Right lobe of liver (tissue), 6 donors: Measurements from ENCODE around the gene SH3PXD2A. TPM values are rescaled to one million over a fixed set of nuclear protein-coding genes. Genes with fewer than 3 reads are reported as not detected.

Experiments used
- ATAC-seq, 4 donors: fragments of 200-7000 bp; cut with Tn5 transposase; one replicate each; pipeline ENCODE4 v1.9.1; 2020; ENCODE audit warnings: mild to moderate bottlenecking in 4 of 4, moderate library complexity in 4 of 4
- DNase-seq, 3 donors: peaks; one replicate each; pipeline ENCODE4 v3.0.0-alpha.2; 2020
- H3K27ac ChIP-seq, 3 donors: fragments of 200-600 bp; one replicate each; pipeline ENCODE4 v1.8.0; 2022
- H3K27me3 ChIP-seq, 2 donors: fragments of 200-600 bp; one replicate each; pipeline ENCODE4 v1.8.0; 2022
- H3K36me3 ChIP-seq, 4 donors: fragments of 200-600 bp; sonication (generic) in 1 of 4; one replicate each; pipeline versions ENCODE4 v1.5.1 to v1.8.0; 2017 to 2022; ENCODE audit warnings: control low read depth in 1 of 4
- H3K4me1 ChIP-seq, 4 donors: fragments of 200-600 bp; sonication (generic) in 1 of 4; one replicate each; pipeline versions ENCODE4 v1.5.1 to v1.8.0; 2017 to 2022; ENCODE audit warnings: control low read depth in 1 of 4
- H3K4me3 ChIP-seq, 3 donors: fragments of 200-600 bp; one replicate each; pipeline ENCODE4 v1.8.0; 2022
- H3K9me3 ChIP-seq, 4 donors: fragments of 200-600 bp; sonication (generic) in 1 of 4; one replicate each; pipeline versions ENCODE4 v1.5.1 to v1.8.0; 2017 to 2022; ENCODE audit warnings: control low read depth in 1 of 4
- CTCF ChIP-seq, 4 donors: fragments of 200-600 bp in 3 of 4; fragments of 450-650 bp in 1 of 4; IDR thresholded peaks; one replicate each; pipeline versions ENCODE4 v1.5.1 to v1.8.0; 2016 to 2022; ENCODE audit warnings: antibody characterized with exemption in 4 of 4, mild to moderate bottlenecking in 2 of 4
- POLR2A ChIP-seq: fragments of 450-650 bp; IDR thresholded peaks from one replicate; pipeline ENCODE4 v1.6.1; 2017; ENCODE audit warnings: antibody characterized with exemption, mild to moderate bottlenecking
- WGBS: methylation state at CpG from one replicate; pipeline ENCODE4 v1.1.6; 2018; ENCODE audit warnings: low coverage, low lambda C conversion rate; ENCODE audit not compliant: insufficient coverage; ENCODE audit errors: missing lambda C conversion rate; 5-methylcytosine and 5-hydroxymethylcytosine counted together
- intact Hi-C, 2 donors: fragments of 100-400 bp; cut with DNase I; formaldehyde crosslinking; loops; one replicate each; pipeline versions ENCODE4 v1.11.2 to v1.14.1; 2022
- total RNA-seq, 6 experiments: library from RNA; depleted of rRNA in 2 of 6; stranded (reverse); fragments of >200 nt in 2 of 6; fragmentation: NEBNext Ultra II Directional in 3 of 6; extraction: Animal tissue kit (Norgen Biotek cat#: 25700) in 3 of 6; gene quantifications; one replicate each; pipeline versions ENCODE4 v1.1.0 to v1.2.4, GENCODE V29; 2016 to 2023
- donor health status: DM: no; HTN: yes; CAD: no.
- donor health status: DM: no; HTN: no; CAD: no.
- donor health status: DM: no; HTN: no; CAD: no.
- donor health status: DM: no; HTN: yes; CAD: no.
- donor health status: DM: no; HTN: yes; CAD: no.

Gene SH3PXD2A
- total RNA-seq, 6 experiments from 2014 or later = 3.0 to 38.3 (median 10.0) TPM

GRCh38 chr10:103600325-103600724 is 255.1 kb downstream of the SH3PXD2A start:
- DNase-seq (no peak), ATAC-seq (no peak)
- no peaks in the 10 kb centered on the region for H3K4me1 ChIP-seq
- intact Hi-C loops = loop anchor here (5.0 kb wide), 2 partner anchors 82 to 92 kb away; no protein-coding TSS in a partner anchor
- no peak overlapping the region for H3K4me3 ChIP-seq
- no peak overlapping the region for H3K27ac ChIP-seq
- WGBS = no CpG with 5 or more reads among the region's 6 CpGs
- no peaks in the 10 kb centered on the region for H3K27me3 ChIP-seq
- peaks cover 0 to 3% (median 0%) of the 10 kb centered on the region in 4 donors for H3K36me3 ChIP-seq
- no peak for TF ChIP-seq POLR2A
- no peak for TF ChIP-seq CTCF (IDR thresholded peaks at IDR 0.05)
- H3K9me3 ChIP-seq = no peaks in the 10 kb centered on the region

GRCh38 chr10:103599907-103600306 is 255.5 kb downstream of the SH3PXD2A start:
- Histone ChIP-seq H3K27ac (no peak overlapping the region), H3K9me3 (no peaks in the 10 kb centered on the region), H3K36me3 (peaks cover 0 to 3% (median 0%) of the 10 kb centered on the region in 4 donors), H3K4me1 (no peaks in the 10 kb centered on the region), H3K27me3 (no peaks in the 10 kb centered on the region), H3K4me3 (no peak overlapping the region)
- ATAC-seq (no peak), DNase-seq (no peak)
- TF ChIP-seq CTCF (IDR thresholded peaks at IDR 0.05) (no peak), POLR2A (no peak)
- intact Hi-C loops = loop anchor here (5.0 kb wide), 2 partner anchors 82 to 92 kb away; no protein-coding TSS in a partner anchor
- no CpG with 5 or more reads among the region's 6 CpGs for WGBS

- WGBS = 62% methylated on average over 3 of the region's 3 CpGs
- intact Hi-C loops = no loop called here
- H3K4me1 ChIP-seq = no peaks in the 10 kb centered on the region
- TF ChIP-seq POLR2A (no peak), CTCF (IDR thresholded peaks at IDR 0.05) (no peak)
- DNase-seq = no peak
- peaks cover 0 to 3% (median 0%) of the 10 kb centered on the region in 4 donors for H3K36me3 ChIP-seq
- no peaks in the 10 kb centered on the region for H3K27me3 ChIP-seq
- H3K27ac ChIP-seq = no peak overlapping the region
- ATAC-seq = peak in 2 of 4 donors; percentile 13 to 18
- no peaks in the 10 kb centered on the region for H3K9me3 ChIP-seq
- no peak overlapping the region for H3K4me3 ChIP-seq
Observed at GRCh38 chr10:103599211-103599610, 256.2 kb downstream of the SH3PXD2A start.

GRCh38 chr10:103598654-103599115 is 256.7 kb downstream of the SH3PXD2A start:
- 43% methylated on average over 5 of the region's 7 CpGs for WGBS
- Histone ChIP-seq H3K4me3 (no peak overlapping the region), H3K27ac (no peak overlapping the region), H3K36me3 (peaks cover 0 to 3% (median 0%) of the 10 kb centered on the region in 4 donors), H3K9me3 (no peaks in the 10 kb centered on the region), H3K27me3 (no peaks in the 10 kb centered on the region), H3K4me1 (no peaks in the 10 kb centered on the region)
- DNase-seq (no peak), ATAC-seq (peak; percentile 79 to 92 (median 86))
- TF ChIP-seq POLR2A (no peak), CTCF (IDR thresholded peaks at IDR 0.05) (peak; percentile 60 to 69 (median 66))
- intact Hi-C loops = no loop called here
